K562 (cell line): Measurements from ENCODE around the gene AFF1. TPM values are rescaled to one million over a fixed set of nuclear protein-coding genes. Genes with fewer than 3 reads are reported as not detected.

ENCODE experiments used
- ATAC-seq: fragments of 200-7000 bp; cut with Tn5 transposase; 3 replicates; pipeline ENCODE4 v1.9.1; 2020; ENCODE audit warnings: moderate library complexity
- BruUV-seq: library from RNA; stranded (reverse); fragments of 400-500 nt; replicated peaks from 2 replicates; lab custom pipeline; 2021; lab: Mats Ljungman, UMichigan
- CTCF ChIA-PET: fragments of 300-600 bp; formaldehyde crosslinking; extraction: SDS; loops from one replicate; lab custom pipeline; 2021; ENCODE audit warnings: low intra/inter-chr PET ratio; lab: Yijun Ruan, JAX
- POLR2A ChIA-PET: fragments of 300-600, 350-650 bp; sonication (Branson Sonifier 250); formaldehyde crosslinking; extraction: SDS; loops from one replicate; lab custom pipeline; 2021; ENCODE audit warnings: antibody characterized with exemption, inconsistent platforms; lab: Yijun Ruan, JAX
- DNase-seq, 4 experiments: peaks; one replicate each; pipeline versions ENCODE4 v3.0.0 to v3.0.0-alpha.2; 2011 to 2018; ENCODE audit warnings: low spot score in 3 of 4, mixed read lengths in 3 of 4; ENCODE audit errors: extremely low read depth in 1 of 4
- FAIRE-seq: peaks from 2 replicates; lab custom pipeline; 2011; peaks lifted over from hg19 to GRCh38; lab: Jason Lieb, UNC
- H2AFZ ChIP-seq: 2 replicates; pipeline ENCODE4 v1.6.0; 2011; ENCODE audit warnings: low read depth, low read length, control low read depth, inconsistent platforms
- H3K27ac ChIP-seq: fragments of 200-600 bp; 3 replicates; pipeline ENCODE4 v1.8.0; 2011; ENCODE audit warnings: low read depth, mild to moderate bottlenecking, control low read depth, inconsistent platforms, low read length, moderate library complexity, mixed read lengths; ENCODE audit errors: extremely low read depth
- H3K27me3 ChIP-seq, 2 experiments: fragments of 300-600 bp in 1 of 2; 2 replicates in 1 of 2; 3 replicates in 1 of 2; pipeline versions ENCODE4 v1.6.0 to v1.8.0; 2011; ENCODE audit warnings: inconsistent platforms in 2 of 2, low read length in 2 of 2, mild to moderate bottlenecking in 1 of 2, mixed read lengths in 1 of 2, moderate library complexity in 1 of 2; ENCODE audit not compliant: control insufficient read depth in 2 of 2, insufficient read depth in 2 of 2
- H3K36me3 ChIP-seq: fragments of 300-600 bp; 3 replicates; pipeline ENCODE4 v1.8.0; 2011; ENCODE audit warnings: mild to moderate bottlenecking, low read length, inconsistent platforms; ENCODE audit not compliant: control insufficient read depth, insufficient read depth
- H3K4me1 ChIP-seq, 2 experiments: fragments of 200-600 bp in 1 of 2; replicated peaks in 1 of 2; 2 replicates in 1 of 2; 3 replicates in 1 of 2; pipeline versions ENCODE4 v1.5.1 to v1.8.0; 2011; ENCODE audit warnings: inconsistent platforms in 2 of 2, low read length in 2 of 2, mild to moderate bottlenecking in 1 of 2, mixed read lengths in 1 of 2, moderate library complexity in 1 of 2; ENCODE audit not compliant: control insufficient read depth in 2 of 2, insufficient read depth in 2 of 2
- H3K4me2 ChIP-seq: 2 replicates; pipeline ENCODE4 v1.6.1; 2011; ENCODE audit warnings: low read length, control low read depth, inconsistent platforms, mixed read lengths; ENCODE audit not compliant: insufficient read depth
- H3K4me3 ChIP-seq: fragments of 200-600 bp; sonication (generic), shearing (Covaris generic); 2 replicates; pipeline ENCODE4 v1.5.1; 2016; ENCODE audit warnings: control low read depth, inconsistent platforms
- H3K79me2 ChIP-seq: fragments of 200-600 bp; 3 replicates; pipeline ENCODE4 v1.8.0; 2011; ENCODE audit warnings: low read length, inconsistent platforms; ENCODE audit not compliant: control insufficient read depth, insufficient read depth
- H3K9ac ChIP-seq, 2 experiments: 2 replicates each; pipeline versions ENCODE4 v1.6.0 to v1.6.1; 2011; ENCODE audit warnings: low read depth in 2 of 2, low read length in 2 of 2, control low read depth in 1 of 2, inconsistent platforms in 1 of 2, mild to moderate bottlenecking in 1 of 2, mixed read lengths in 1 of 2; ENCODE audit not compliant: insufficient read depth in 1 of 2
- H3K9me1 ChIP-seq: one replicate; pipeline ENCODE4 v1.6.0; 2011; ENCODE audit warnings: inconsistent platforms, mild to moderate bottlenecking, low read length, moderate library complexity; ENCODE audit not compliant: control insufficient read depth, insufficient read depth
- H3K9me3 ChIP-seq: replicated peaks from 2 replicates; pipeline ENCODE4 v1.5.1; 2011; ENCODE audit warnings: low read depth, low read length, inconsistent platforms; ENCODE audit not compliant: control insufficient read depth, insufficient read depth
- H4K20me1 ChIP-seq: replicated peaks from 2 replicates; pipeline ENCODE4 v1.6.1; 2011; ENCODE audit warnings: low read length, inconsistent platforms, mixed read lengths; ENCODE audit not compliant: control insufficient read depth, insufficient read depth
- DIDO1 ChIP-seq: fragments of 450-650 bp; IDR thresholded peaks from 2 replicates; pipeline ENCODE4 v1.6.1; 2016; ENCODE audit warnings: low read depth, missing biosample characterization, missing genetic modification characterization
- GATA2 ChIP-seq: sonication (generic); formaldehyde crosslinking; IDR thresholded peaks from 2 replicates; pipeline ENCODE4 v1.4.0; 2020; ENCODE audit warnings: mild to moderate bottlenecking, missing genetic modification reagents
- NR3C1 ChIP-seq: sonication (generic); formaldehyde crosslinking; IDR thresholded peaks from 2 replicates; pipeline ENCODE4 v1.8.1; 2022; ENCODE audit warnings: missing genetic modification reagents
- RBM34 ChIP-seq: fragments of 200-400 bp; formaldehyde crosslinking; IDR thresholded peaks from 2 replicates; pipeline ENCODE4 v1.6.1; 2018; ENCODE audit warnings: low read length, borderline replicate concordance; ENCODE audit not compliant: insufficient read depth
- SRSF9 ChIP-seq: fragments of 200-400 bp; formaldehyde crosslinking; IDR thresholded peaks from 2 replicates; pipeline ENCODE4 v1.6.1; 2017; ENCODE audit warnings: low read depth, low read length, borderline replicate concordance
- WGBS: fragments of 100-300 bp; shearing (Covaris generic); methylation state at CpG from one replicate; pipeline ENCODE4 v1.1.6; 2016; ENCODE audit warnings: low coverage, mixed read lengths; ENCODE audit not compliant: insufficient coverage; ENCODE audit errors: missing lambda C conversion rate; 5-methylcytosine and 5-hydroxymethylcytosine counted together
- in situ Hi-C: fragments of 300-500 bp; cut with MboI; formaldehyde crosslinking; loops from 4 replicates; pipeline ENCODE4 v1.15.0; 2018; ENCODE audit warnings: inconsistent platforms, mixed read lengths
- intact Hi-C: fragments of 100-400 bp; cut with micrococcal nuclease; formaldehyde crosslinking; loops from 2 replicates; pipeline ENCODE4 v1.14.2; 2022
- polyA plus RNA-seq, 8 experiments: library from polyadenylated mRNA; depleted of rRNA in 4 of 8; stranded (reverse) in 5 of 8; unstranded in 3 of 8; fragments of >200 nt; fragmentation: Nextera tagmentation in 2 of 8; fragmentation: Illumina TruSeq in 1 of 8; extraction: Ambion mirVana in 2 of 8; extraction: Trizol in 1 of 8; gene quantifications; 2 replicates each; pipeline versions ENCODE4 v1.2.1 to v1.2.3, GENCODE V29; 2011 to 2014; ENCODE audit warnings: inconsistent platforms in 1 of 8, missing spikeins in 1 of 8
- total RNA-seq, 7 experiments: library from RNA; depleted of rRNA in 6 of 7; stranded (reverse); fragments of >200 nt in 6 of 7; fragmentation: Illumina TruSeq in 2 of 7; extraction: Trizol in 2 of 7; gene quantifications; 2 replicates each; pipeline versions ENCODE4 v1.2.1 to v1.2.3, GENCODE V29; 2011 to 2021; ENCODE audit warnings: low replicate concordance in 1 of 7
- TF ChIP-seq, protein P1 (sequence below): sonication (generic); formaldehyde crosslinking; IDR thresholded peaks from 2 replicates; pipeline ENCODE4 v1.8.0; 2022; ENCODE audit warnings: missing genetic modification reagents, mild to moderate bottlenecking, borderline replicate concordance
- TF ChIP-seq, protein P2 (sequence below): fragments of 250-450 bp; sonication (Bioruptor Pico); IDR thresholded peaks from 2 replicates; pipeline ENCODE4 v1.8.0; 2022; ENCODE audit warnings: moderate library complexity, mild to moderate bottlenecking, inconsistent platforms
- TF ChIP-seq, protein P3 (sequence below): fragments of 450-650 bp; IDR thresholded peaks from 2 replicates; pipeline ENCODE4 v1.6.1; 2016; ENCODE audit warnings: mild to moderate bottlenecking, moderate library complexity

Gene AFF1
- total and polyA plus RNA-seq, 9 of the 15 experiments (the other 6 are each of a cell fraction or from before 2014, with no cell fraction given) = 4.1 to 47.5 (median 17.2) TPM

DNA sequence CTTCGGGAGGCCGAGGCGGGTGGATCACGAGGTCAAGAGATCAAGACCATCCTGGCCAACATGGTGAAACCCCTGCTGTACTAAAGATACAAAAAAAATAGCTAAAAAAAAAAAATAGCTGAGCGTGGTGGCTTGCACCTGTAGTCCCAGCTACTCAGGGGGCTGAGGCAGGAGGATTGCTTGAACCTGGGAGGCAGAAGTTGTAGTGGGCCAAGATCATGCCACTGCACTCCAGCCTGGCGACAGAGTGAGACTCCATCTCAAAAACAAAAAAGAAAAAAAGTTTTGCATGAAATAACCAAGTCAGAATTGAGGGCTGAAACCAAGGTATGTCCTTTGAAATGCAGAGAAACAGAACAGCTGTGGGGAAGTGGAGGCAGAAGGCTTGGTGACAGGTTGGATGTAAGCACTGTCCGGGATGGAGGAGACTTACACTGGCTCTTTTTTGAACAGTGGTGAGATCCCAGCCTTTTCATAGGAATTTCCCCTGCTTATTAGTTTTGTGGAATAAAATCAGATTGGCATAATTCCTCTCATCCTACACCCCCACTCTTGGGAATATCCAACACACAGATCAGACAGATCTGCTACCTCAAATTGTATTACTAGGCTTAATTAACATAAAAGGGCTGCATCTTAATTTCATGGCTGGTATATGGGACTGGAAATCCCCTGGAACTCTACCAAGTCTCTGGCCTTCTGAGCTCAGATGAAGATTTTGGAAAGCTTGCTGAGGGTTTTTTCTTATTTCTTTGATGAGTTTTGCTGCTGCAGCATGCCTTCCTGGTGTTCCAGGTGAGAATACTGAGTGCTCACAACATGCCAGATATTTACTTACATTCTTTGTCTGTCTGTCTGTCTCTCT is 23.8 kb upstream of the AFF1 start:
- no peaks in the 10 kb centered on the region for H3K9me3 ChIP-seq
- BruUV-seq = no TSS peak
- H3K27ac ChIP-seq = no peak overlapping the region
- ChIA-PET POLR2A (interaction anchor here (0.7 kb wide), 1 partner anchor 11 kb away, joined by 3 read pairs; no protein-coding TSS in a partner anchor), CTCF (no interaction called here)
- no peak for DNase-seq
- no peak for FAIRE-seq
- intact Hi-C loops = no loop called here
- no peak for ATAC-seq
- H3K79me2 ChIP-seq = no peaks in the 10 kb centered on the region
- no peaks in the 10 kb centered on the region; the same call in 2 of the 3 replicates for H3K36me3 ChIP-seq
- in situ Hi-C loops = no loop called here
- 52% methylated on average over 7 of the region's 7 CpGs for WGBS
- no peak overlapping the region for H3K4me3 ChIP-seq
- H3K4me1 ChIP-seq = peaks cover 6 to 8% of the 10 kb centered on the region in 2 experiments; a peak in 3 of 5 replicates
- H3K4me2 ChIP-seq = no peak overlapping the region
- no peak overlapping the region for H3K9ac ChIP-seq
- H3K9me1 ChIP-seq = no peaks in the 10 kb centered on the region
- no peak overlapping the region for H2AFZ ChIP-seq
- no peaks in the 10 kb centered on the region for H4K20me1 ChIP-seq
- no peaks in the 10 kb centered on the region for H3K27me3 ChIP-seq
- TF ChIP-seq SRSF9 = no peak
- TF ChIP-seq RBM34 = no peak
- TF ChIP-seq, protein P1, sequence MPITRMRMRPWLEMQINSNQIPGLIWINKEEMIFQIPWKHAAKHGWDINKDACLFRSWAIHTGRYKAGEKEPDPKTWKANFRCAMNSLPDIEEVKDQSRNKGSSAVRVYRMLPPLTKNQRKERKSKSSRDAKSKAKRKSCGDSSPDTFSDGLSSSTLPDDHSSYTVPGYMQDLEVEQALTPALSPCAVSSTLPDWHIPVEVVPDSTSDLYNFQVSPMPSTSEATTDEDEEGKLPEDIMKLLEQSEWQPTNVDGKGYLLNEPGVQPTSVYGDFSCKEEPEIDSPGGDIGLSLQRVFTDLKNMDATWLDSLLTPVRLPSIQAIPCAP (CRISPR knock-in tag) = no peak
- TF ChIP-seq GATA2 (CRISPR knock-in tag) = no peak
- TF ChIP-seq DIDO1 (tag) = no peak
- TF ChIP-seq, protein P2, sequence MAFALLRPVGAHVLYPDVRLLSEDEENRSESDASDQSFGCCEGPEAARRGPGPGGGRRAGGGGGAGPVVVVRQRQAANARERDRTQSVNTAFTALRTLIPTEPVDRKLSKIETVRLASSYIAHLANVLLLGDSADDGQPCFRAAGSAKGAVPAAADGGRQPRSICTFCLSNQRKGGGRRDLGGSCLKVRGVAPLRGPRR = no peak
- TF ChIP-seq, protein P3, sequence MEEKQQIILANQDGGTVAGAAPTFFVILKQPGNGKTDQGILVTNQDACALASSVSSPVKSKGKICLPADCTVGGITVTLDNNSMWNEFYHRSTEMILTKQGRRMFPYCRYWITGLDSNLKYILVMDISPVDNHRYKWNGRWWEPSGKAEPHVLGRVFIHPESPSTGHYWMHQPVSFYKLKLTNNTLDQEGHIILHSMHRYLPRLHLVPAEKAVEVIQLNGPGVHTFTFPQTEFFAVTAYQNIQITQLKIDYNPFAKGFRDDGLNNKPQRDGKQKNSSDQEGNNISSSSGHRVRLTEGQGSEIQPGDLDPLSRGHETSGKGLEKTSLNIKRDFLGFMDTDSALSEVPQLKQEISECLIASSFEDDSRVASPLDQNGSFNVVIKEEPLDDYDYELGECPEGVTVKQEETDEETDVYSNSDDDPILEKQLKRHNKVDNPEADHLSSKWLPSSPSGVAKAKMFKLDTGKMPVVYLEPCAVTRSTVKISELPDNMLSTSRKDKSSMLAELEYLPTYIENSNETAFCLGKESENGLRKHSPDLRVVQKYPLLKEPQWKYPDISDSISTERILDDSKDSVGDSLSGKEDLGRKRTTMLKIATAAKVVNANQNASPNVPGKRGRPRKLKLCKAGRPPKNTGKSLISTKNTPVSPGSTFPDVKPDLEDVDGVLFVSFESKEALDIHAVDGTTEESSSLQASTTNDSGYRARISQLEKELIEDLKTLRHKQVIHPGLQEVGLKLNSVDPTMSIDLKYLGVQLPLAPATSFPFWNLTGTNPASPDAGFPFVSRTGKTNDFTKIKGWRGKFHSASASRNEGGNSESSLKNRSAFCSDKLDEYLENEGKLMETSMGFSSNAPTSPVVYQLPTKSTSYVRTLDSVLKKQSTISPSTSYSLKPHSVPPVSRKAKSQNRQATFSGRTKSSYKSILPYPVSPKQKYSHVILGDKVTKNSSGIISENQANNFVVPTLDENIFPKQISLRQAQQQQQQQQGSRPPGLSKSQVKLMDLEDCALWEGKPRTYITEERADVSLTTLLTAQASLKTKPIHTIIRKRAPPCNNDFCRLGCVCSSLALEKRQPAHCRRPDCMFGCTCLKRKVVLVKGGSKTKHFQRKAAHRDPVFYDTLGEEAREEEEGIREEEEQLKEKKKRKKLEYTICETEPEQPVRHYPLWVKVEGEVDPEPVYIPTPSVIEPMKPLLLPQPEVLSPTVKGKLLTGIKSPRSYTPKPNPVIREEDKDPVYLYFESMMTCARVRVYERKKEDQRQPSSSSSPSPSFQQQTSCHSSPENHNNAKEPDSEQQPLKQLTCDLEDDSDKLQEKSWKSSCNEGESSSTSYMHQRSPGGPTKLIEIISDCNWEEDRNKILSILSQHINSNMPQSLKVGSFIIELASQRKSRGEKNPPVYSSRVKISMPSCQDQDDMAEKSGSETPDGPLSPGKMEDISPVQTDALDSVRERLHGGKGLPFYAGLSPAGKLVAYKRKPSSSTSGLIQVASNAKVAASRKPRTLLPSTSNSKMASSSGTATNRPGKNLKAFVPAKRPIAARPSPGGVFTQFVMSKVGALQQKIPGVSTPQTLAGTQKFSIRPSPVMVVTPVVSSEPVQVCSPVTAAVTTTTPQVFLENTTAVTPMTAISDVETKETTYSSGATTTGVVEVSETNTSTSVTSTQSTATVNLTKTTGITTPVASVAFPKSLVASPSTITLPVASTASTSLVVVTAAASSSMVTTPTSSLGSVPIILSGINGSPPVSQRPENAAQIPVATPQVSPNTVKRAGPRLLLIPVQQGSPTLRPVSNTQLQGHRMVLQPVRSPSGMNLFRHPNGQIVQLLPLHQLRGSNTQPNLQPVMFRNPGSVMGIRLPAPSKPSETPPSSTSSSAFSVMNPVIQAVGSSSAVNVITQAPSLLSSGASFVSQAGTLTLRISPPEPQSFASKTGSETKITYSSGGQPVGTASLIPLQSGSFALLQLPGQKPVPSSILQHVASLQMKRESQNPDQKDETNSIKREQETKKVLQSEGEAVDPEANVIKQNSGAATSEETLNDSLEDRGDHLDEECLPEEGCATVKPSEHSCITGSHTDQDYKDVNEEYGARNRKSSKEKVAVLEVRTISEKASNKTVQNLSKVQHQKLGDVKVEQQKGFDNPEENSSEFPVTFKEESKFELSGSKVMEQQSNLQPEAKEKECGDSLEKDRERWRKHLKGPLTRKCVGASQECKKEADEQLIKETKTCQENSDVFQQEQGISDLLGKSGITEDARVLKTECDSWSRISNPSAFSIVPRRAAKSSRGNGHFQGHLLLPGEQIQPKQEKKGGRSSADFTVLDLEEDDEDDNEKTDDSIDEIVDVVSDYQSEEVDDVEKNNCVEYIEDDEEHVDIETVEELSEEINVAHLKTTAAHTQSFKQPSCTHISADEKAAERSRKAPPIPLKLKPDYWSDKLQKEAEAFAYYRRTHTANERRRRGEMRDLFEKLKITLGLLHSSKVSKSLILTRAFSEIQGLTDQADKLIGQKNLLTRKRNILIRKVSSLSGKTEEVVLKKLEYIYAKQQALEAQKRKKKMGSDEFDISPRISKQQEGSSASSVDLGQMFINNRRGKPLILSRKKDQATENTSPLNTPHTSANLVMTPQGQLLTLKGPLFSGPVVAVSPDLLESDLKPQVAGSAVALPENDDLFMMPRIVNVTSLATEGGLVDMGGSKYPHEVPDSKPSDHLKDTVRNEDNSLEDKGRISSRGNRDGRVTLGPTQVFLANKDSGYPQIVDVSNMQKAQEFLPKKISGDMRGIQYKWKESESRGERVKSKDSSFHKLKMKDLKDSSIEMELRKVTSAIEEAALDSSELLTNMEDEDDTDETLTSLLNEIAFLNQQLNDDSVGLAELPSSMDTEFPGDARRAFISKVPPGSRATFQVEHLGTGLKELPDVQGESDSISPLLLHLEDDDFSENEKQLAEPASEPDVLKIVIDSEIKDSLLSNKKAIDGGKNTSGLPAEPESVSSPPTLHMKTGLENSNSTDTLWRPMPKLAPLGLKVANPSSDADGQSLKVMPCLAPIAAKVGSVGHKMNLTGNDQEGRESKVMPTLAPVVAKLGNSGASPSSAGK = no peak
- no peak for TF ChIP-seq NR3C1 (CRISPR knock-in tag)
